GM19328 (cell line): ENCODE measurements around the gene CFAP54.
"Not testable (repeated sequence)": the region's sequence is repeated elsewhere in the genome, so short reads cannot be mapped to it uniquely, and the experiment has no call there.

ENCODE experiments used
- ATAC-seq: cut with Tn5 transposase; IDR thresholded peaks from one replicate; pipeline ENCODE4 v1.9.1; 2021; ENCODE audit warnings: mild to moderate bottlenecking, moderate library complexity; ENCODE audit not compliant: unreplicated experiment

Gene CFAP54

DNA sequence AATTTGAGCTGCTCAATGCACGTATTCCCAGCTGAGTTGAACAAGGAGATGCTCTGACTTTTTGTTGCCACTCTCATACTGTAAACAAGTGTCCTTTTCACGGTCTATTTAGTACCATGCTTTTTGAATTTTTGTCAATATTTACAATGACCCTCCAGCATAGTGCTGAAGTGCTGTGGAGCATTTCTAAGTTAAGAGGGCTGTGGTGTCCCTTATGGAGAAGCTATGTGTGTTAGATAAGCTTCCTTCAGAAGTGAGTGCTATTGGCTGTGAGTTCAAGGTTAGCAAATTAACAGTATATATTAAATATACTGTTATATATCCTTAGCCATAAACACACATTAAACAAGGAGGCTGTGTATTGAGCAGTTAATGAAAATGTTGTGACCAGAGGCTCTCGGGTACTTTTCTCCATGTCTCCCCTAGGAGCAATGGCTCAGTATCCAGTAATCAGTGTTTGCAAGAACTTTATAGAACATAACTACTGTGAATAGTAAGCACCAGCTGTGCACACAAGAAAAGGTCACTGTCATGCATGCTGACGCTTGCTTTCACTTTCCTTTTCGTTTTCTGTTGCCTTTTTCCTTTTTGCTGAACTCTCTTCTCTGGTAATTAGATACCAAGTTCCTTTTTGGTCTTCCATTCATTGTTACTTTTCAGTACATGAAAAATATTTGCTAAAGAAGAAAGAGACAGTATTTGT, 230.4 kb downstream of the CFAP54 start:
- ATAC-seq = peak; percentile 92

DNA sequence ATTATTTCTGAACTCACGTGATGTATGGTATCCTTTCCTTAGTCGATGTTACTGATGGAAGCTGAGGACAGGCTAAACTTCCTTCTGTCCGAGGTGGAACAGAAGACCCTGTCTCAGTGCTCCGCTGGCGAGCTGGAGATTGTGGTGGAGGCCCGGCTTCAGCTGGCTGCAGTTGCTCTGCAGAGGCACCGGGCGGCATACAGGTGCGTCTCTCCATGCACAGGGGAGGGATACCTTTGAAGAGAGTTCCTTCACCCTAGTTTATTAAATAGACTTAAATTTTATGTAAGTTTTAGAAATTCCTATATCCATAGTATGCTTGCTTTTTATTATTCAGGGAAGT, 231.0 kb downstream of the CFAP54 start:
- peak; percentile 74 for ATAC-seq

DNA sequence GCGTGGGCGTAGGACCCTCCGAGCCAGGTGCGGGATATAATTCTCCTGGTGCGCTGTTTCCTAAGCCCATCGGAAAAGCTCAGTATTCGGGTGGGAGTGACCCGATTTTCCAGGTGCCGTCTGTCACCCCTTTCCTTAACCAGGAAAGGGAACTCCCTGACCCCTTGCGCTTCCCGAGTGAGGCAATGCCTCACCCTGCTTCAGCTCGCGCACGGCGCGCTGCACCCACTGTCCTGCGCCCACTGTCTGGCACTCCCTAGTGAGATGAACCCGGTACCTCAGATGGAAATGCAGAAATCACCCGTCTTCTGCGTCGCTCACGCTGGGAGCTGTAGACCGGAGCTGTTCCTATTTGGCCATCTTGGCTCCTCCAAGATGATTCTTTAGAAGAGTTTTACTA, 240.1 kb downstream of the CFAP54 start:
- not testable (repeated sequence) for ATAC-seq

DNA sequence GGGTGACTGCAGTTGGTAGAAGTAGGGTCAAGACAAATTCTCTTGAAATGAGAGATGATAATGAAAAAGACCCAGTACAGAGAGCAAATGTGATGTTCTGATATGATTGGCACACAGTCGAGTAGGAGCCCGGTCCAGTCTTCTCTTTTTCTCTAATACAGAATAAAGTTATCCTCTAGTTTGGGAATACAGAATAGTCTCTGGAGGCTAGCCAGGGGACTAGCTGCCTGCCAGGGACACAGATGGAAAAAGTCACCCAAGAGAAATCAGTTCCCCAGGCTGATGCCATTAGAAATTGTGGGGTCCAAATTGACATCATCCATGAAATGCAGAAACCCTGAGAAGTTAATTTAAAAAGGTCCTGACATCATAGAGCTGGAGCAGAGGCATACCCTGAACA, 240.5 kb downstream of the CFAP54 start:
- ATAC-seq = no peak

DNA sequence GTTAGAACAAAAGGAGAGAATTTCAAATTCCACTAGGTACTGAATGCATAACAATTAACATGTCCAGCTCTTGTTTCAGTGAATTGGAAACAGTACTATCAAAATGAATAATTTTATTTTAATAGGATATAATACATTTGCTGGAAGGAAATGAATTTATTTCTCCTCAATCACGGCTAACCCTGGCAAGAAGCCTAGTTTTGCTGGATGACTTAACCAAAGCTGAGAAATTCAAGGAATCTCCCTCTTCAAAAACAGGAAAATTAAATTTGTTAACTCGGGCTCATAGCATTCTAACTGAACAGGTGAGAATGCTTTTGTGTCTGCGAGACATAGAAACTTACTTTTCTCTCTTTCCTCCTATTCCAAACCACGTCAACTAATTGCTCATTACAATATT, 254.2 kb downstream of the CFAP54 start:
- no peak for ATAC-seq

DNA sequence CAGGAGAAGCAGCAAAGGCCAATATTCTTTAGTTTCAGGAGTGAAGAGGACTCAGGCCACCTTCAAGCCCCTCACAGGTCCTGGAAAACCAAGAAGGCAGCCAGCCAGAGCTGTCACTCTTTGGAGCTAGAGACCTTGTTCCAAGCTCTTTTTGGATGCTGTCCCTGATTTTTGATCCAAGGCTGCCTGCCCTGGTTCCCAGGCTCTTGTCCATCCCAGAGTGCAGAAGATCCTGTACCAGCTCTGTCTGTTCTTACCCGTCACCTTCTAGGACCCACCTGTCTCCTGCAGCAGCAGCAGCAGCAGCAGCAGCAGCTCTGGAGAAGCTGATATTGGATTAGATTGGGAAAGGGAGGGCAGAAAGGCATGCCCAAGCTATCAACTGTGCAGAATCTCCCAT, 260.6 kb downstream of the CFAP54 start:
- no peak for ATAC-seq

DNA sequence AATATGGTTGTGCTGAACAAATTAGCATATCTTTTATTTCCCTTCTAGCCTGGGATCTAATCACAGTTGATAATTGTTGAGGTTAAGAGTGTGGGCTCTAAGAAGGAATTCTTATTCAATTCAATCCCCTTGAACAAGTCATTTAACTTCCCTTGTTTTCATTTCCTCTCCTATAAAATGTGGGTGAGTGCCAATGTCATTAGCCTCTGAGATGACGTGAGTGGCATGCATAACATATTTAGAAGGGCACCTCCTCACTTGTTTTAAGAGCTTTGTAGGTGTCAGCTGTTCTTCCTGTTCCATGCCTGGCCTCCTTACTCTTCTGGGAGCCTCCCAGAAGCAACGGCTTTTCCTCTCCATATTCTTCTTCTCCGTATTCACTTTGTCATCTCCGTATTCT, 262.2 kb downstream of the CFAP54 start:
- ATAC-seq = no peak

DNA sequence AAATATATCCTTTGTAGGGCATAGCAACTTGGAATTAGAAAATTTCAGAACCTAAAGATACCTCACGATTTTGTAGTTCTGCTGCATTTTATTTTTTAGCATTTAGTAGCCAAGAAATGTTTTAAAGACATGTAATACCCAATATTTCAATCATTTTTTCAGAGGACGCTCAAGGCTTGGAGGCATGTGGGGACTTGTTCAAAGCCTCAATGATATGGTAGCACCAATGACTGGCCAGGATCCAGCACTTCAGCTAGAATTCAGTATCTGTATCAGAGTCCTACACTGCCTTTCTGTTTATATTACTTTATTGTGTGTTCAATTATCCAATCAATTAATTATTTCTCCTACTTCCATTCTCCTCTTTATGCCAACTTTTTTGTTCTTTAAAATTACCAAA, 262.8 kb downstream of the CFAP54 start:
- no peak for ATAC-seq

DNA sequence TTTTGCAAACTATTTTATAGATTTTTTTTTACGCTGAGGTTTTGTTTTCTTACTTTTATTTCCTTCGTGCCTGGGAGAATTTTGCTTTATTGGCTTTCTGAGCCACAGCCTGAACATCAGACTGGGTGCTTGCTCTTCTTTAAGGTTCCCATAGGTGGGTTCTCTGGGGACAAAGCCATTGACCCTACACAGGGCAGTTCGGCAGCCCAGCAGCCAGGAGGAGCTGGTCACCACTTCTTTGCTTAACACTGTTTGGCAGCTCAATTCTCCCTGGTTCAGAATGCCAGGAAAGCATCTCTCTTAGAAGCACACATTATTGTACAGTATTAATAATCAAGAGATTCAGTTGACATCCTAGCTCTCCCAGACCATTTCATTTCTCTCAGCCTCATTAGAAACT, 276.9 kb downstream of the CFAP54 start:
- no peak for ATAC-seq

DNA sequence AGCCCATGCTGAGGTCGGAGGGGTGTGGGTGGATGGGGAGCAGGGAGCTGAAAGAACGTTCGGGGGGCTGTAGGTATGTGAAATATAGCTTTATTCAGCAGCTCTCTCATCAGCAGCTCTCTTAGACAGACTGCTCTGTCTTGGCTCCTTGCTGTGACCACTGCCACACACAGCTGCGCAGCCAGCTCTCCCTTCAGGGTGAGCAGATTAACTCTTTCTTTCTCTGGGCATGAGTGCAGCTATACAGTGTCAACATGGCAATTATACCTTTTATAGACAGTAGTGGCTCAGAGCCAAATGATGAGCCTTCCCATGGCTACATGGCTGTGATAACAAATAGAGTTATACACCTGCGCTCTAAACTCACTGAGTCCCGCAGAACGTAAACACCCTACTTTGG, 280.0 kb downstream of the CFAP54 start:
- ATAC-seq = no peak

DNA sequence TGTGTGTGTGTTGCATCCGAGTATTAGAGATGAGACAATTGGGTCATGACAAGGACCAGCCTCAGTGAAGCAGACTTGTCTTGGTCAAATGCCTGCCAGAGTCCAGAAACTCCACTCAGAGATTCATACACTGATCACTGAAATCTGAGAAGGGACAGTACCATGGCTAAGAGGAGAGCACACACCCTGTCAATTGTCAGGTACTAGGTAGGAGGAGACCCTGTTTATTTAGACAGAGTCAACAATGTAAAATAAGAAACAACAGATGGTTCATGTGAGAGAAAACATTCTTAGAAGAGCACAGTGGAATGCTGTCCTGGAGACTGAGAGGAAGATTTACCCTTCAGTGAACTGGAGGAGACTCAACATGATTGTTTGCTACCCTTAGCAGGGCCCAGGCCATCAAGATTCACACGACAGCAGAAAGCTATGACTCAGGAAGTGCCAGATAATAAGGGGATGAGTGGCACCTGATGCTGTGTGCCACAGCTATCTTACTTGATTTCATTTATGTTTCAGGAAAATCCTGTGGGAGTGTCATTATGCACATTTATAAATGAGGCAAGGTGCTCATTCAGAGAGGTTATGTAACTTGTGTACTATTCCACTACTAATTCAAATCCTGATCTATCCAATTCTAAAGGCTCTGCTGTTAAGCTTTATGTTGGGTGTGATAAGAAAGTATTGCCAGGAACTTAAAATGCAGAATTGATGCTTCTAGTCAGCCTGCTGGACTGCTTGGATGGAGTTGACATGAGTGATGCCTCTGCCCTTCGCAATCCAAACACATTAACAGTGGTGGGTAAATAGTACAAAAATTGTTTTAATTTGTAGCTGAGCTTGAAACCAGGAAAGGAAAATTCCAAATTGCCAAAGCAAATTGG, 281.1 kb downstream of the CFAP54 start:
- no peak for ATAC-seq

DNA sequence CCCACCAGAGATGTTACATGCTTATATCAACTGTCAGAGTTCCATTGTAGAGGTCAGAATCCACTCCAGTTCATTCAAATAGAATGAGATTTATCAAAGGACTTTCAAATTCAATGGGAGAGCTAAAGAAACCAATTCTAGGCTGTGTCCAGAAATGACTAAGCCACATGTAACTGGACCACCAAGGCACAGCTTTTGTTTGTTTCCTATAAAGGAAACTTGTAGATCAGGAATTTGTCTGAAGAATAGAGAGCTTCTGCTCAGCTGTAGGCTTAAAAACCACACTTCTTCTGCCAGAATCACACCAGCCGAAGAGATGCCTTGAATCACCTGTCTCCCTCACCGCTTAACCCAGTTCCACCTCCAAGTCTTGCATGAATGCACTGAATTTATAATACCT, 283.7 kb downstream of the CFAP54 start:
- no peak for ATAC-seq

DNA sequence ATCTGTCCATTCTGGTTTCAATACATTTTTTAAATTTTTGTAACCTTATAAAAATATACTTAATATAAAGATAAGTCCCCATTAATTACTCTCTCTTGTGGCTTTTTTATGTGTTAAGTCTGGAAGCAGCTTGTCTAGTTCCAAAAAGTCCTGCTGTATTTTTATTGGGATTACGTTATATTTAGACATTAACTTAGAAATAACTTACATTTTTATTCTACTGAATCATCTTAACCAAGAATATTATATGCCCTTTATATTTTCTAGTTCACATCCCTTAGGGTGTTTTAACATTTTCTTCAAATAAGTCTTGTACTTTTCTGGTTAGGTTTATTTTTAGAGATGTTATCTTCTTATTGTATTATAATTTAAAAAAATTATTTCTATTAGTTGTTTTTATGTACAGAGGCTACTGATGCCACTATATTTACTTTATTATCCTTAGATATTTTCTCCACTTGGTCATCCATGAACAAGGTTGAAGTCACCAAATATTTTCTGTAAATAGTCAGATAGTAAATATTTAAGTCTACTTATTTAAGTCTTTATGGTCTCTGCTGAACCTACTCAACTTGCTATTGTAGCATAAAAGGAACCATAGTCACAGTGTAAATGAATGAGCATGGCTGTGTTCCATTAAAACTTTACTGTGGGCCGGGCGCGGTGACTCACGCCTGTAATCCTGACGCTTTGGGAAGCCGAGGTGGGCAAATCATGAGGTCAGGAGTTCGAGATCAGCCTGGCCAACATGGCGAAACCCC, 285.3 kb downstream of the CFAP54 start:
- ATAC-seq = no peak

DNA sequence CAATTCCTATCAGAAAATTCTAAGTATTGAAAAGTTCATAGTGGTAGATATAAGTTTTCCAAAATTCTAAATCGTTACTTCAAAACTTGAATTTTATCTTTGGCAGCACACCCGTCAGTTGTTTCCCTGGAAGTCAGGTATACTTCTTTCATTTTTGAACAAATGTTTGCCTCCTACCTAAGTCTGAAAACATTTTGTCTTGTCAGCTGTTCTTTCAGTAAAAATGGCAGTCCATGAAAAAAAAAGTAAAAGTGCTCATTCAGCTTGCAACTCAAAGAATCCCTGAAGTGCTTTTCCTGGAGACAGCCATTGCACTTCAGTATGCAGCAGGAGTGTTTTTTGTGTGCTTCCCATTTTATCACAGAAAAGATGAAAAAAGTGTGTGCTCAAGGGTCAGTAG, 287.5 kb downstream of the CFAP54 start:
- no peak for ATAC-seq

DNA sequence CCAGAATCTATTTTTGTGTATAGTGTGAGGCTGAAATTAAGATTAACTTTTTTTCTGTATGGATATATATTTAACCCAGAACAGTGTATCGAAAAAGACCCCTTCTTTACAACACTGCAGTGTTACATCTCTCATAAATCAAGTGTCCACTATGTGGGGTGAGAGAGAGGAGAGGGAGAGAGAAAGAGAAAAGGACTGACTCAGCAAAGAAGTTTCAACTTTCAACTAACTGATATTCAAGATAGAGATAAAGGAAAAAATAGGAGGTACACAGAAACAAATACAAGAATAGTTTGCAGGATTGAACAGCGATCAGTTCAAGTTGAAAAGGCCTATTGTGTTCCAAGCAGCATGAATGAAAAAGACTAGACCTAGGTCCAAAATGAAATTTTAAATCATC, 291.0 kb downstream of the CFAP54 start:
- ATAC-seq = no peak

DNA sequence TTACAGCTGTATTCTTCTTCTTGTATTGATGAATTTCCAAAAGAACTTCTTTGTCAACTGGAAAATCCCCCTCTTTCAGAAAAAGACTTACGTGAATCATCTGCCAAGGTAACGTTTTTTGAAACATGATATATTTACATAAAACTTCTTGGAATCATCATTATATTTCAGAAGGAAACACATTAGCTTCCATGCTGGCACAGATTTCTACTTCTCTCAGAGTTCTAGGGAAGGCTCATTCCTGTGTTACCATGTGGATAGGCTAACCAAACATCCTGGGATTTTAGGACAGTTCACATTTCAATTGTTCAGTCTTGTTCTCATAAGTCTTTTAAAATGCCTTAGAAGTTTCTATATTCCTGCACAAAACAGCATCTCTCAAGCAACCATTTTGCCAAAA, 297.4 kb downstream of the CFAP54 start:
- no peak for ATAC-seq

DNA sequence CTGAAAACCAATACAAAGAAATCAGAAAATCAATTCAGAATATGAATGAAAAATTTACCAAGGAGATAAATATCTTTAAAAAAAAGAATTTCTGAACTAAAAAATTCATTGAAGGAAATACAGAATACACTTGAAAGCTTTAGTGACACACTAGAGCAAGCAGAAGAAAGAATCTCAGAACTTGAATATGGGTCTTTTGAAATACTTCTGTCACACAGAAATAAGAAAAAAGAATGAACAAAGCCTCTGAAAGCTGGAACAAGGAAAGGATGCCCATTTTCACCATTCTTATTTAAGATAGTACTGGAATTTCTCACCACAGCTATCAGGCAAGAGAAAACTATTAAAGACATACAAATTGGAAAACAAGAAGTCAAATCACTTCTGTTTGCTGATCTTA, 314.6 kb downstream of the CFAP54 start:
- no peak for ATAC-seq

DNA sequence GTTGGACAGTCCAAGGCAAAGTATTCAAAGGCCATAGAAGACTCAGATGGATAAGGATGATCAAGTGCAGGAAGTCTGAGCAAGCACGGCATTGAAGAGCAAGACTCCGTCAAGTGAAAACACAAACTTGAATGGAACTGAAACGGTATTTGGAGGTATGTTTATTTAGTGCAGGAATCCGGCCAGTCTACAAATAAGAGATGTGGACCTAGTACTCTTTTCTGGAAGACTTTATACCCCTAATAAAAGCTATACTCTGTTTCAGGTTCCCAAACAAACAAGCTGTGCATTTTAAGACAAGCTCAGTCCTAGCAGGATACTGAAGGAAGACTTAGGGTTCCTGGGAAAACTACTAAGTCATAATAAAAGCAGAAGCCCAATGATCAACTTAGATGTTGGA, 316.9 kb downstream of the CFAP54 start:
- ATAC-seq = no peak

DNA sequence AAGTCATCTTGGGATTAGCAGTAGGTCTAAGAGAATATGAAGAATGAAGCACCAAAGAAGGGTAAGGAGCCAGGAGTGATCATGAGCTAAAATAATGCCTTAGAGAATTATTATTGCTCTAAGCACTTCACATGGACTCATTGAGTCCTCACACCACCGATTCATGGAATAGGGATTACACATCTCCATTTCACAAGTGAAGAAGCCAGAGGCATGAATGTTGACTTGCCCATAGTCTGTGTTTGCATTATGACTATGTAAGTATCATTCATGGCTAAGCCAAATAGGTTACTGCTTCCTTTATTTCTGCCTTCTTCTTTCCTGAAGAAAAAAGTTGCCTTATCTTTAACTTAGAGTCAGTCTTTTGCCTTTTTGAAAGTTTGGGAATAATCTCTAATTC, 318.4 kb downstream of the CFAP54 start:
- ATAC-seq = no peak

DNA sequence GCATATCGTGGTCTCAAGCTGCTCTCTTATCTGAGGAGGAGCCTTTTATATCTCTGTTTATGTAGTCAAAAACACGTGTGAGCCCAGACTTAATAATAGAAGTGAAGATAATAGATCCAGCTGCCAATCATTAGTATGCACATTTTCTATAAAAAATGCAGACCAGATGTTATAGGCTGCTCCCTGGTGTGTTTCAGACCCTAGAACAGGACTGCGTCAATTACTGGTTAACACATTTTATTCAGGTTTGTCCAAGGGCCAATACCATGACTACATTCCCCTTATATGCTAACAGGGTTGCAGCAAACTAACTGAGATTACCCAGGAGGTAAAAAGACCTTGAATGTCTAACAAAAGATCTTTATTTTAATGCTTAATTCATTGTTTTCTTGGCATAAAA, 319.2 kb downstream of the CFAP54 start:
- no peak for ATAC-seq

DNA sequence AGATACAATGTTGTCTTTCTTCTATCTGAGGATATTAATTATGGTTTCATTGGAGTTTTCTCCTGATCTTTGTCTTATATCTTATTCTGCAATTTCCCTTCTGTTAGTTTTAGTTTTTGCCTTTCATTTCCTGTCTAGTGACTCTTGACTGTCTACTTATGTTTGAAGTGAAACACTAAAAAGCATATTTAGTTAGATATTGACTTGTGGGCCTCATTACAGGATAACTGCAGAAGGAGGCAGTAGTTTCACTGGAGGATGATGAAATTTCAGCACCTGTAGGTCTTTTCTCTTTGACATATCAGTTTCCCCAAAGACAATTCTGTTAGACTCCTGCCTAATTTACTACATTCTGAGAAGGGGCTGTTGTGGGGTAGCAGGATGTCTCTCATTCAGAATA, 320.1 kb downstream of the CFAP54 start:
- no peak for ATAC-seq

DNA sequence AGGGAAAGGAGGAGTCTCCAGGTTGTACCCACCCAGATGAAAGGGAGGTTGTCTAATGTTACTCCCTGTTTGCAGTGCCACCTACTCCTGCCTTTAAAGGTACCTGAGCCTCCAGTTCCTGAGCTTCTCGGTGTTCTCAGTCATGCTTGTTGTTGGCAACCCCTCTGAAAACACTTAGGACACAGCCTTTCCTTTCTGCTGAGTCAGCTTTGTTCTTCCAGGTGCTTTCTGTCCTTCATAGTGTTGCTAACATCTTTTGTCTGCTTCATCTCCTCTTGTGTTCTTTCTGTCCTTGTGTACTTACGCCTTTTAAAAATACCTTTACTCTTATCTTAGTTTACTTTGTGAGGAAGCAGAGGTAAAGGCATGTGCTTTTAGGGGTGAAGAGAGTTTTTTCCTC, 320.7 kb downstream of the CFAP54 start:
- ATAC-seq = no peak
